K562 (cell line): Measurements from ENCODE around the gene RAMP2. TPM values are rescaled to one million over a fixed set of nuclear protein-coding genes. Genes with fewer than 3 reads are reported as not detected.
A peak's percentile ranks its signal among the peaks of the same experiment; 100 is the strongest.

Experiments
- ARID2 ChIP-seq: fragments of 450-650 bp; IDR thresholded peaks from 2 replicates; pipeline ENCODE4 v1.6.1; 2017; ENCODE audit warnings: antibody characterized with exemption, mild to moderate bottlenecking
- CC2D1A ChIP-seq: fragments of 450-650 bp; IDR thresholded peaks from 2 replicates; pipeline ENCODE4 v1.6.1; 2017; ENCODE audit warnings: mild to moderate bottlenecking
- CSDE1 ChIP-seq, 2 experiments: fragments of 450-650 bp; IDR thresholded peaks; 2 replicates each; pipeline ENCODE4 v1.6.1; 2016; ENCODE audit warnings: mild to moderate bottlenecking in 1 of 2
- MAFF ChIP-seq: IDR thresholded peaks from 2 replicates; pipeline ENCODE4 v1.6.1; 2012; ENCODE audit warnings: low read length, improper control_type of control experiment
- MLLT1 ChIP-seq, 2 experiments: fragments of 450-650 bp; IDR thresholded peaks; 2 replicates each; pipeline ENCODE4 v1.6.1; 2016
- NFATC3 ChIP-seq: fragments of 450-650 bp; IDR thresholded peaks from 2 replicates; pipeline ENCODE4 v1.6.1; 2017; ENCODE audit warnings: mild to moderate bottlenecking
- PYGO2 ChIP-seq: fragments of 450-650 bp; IDR thresholded peaks from 2 replicates; pipeline ENCODE4 v1.6.1; 2016; ENCODE audit warnings: mild to moderate bottlenecking, missing genetic modification characterization, moderate library complexity, missing compliant biosample characterization
- ZFP91 ChIP-seq: sonication (generic); formaldehyde crosslinking; IDR thresholded peaks from 2 replicates; pipeline ENCODE4 v1.8.0; 2022; ENCODE audit warnings: mild to moderate bottlenecking, missing genetic modification reagents
- ZNF146 ChIP-seq: IDR thresholded peaks from one replicate; pipeline ENCODE4 v1.6.1; 2018; ENCODE audit warnings: missing compliant biosample characterization; ENCODE audit not compliant: unreplicated experiment
- ZNF449 ChIP-seq: fragments of 250-450 bp; sonication (Bioruptor Pico); IDR thresholded peaks from 2 replicates; pipeline ENCODE4 v1.8.0; 2022; ENCODE audit warnings: moderate library complexity, mild to moderate bottlenecking, inconsistent platforms
- ZNF518B ChIP-seq: fragments of 250-450 bp; sonication (Bioruptor Pico); IDR thresholded peaks from 2 replicates; pipeline ENCODE4 v1.5.0; 2021; ENCODE audit warnings: mild to moderate bottlenecking, moderate library complexity
- ZNF561 ChIP-seq: fragments of 450-650 bp; formaldehyde crosslinking; conservative IDR thresholded peaks from 2 replicates; pipeline ENCODE4 v1.4.0; 2020; ENCODE audit warnings: mild to moderate bottlenecking, moderate library complexity
- ZNF583 ChIP-seq: fragments of 250-450 bp; sonication (Bioruptor Pico); IDR thresholded peaks from 2 replicates; pipeline ENCODE4 v1.4.0; 2020
- polyA plus RNA-seq, 8 experiments: library from polyadenylated mRNA; depleted of rRNA in 4 of 8; stranded (reverse) in 5 of 8; unstranded in 3 of 8; fragments of >200 nt; fragmentation: Nextera tagmentation in 2 of 8; fragmentation: Illumina TruSeq in 1 of 8; extraction: Ambion mirVana in 2 of 8; extraction: Trizol in 1 of 8; gene quantifications; 2 replicates each; pipeline versions ENCODE4 v1.2.1 to v1.2.3, GENCODE V29; 2011 to 2014; ENCODE audit warnings: inconsistent platforms in 1 of 8, missing spikeins in 1 of 8
- total RNA-seq, 7 experiments: library from RNA; depleted of rRNA in 6 of 7; stranded (reverse); fragments of >200 nt in 6 of 7; fragmentation: Illumina TruSeq in 2 of 7; extraction: Trizol in 2 of 7; gene quantifications; 2 replicates each; pipeline versions ENCODE4 v1.2.1 to v1.2.3, GENCODE V29; 2011 to 2021; ENCODE audit warnings: low replicate concordance in 1 of 7

RAMP2 gene
- total and polyA plus RNA-seq, 9 of the 15 experiments (the other 6 are each of a cell fraction or from before 2014, with no cell fraction given) = not detected

- TF ChIP-seq MLLT1 (IDR thresholded peaks at IDR 0.05) = no peak
- TF ChIP-seq CC2D1A = peak; percentile 60; the same call in 1 of the 2 replicates
- TF ChIP-seq ZNF583 = no peak
- no peak for TF ChIP-seq ZFP91 (CRISPR knock-in tag)
- TF ChIP-seq CSDE1 (IDR thresholded peaks at IDR 0.05) = no peak
- TF ChIP-seq ZNF561 = no peak
- no peak for TF ChIP-seq PYGO2 (tag)
- TF ChIP-seq ZNF518B (CRISPR knock-in tag) = no peak
- no peak for TF ChIP-seq NFATC3
- no peak for TF ChIP-seq ZNF146 (CRISPR knock-in tag)
- TF ChIP-seq ZNF449 (CRISPR knock-in tag) = no peak
- TF ChIP-seq ARID2 = peak; percentile 79; the same call in 1 of the 2 replicates
- no peak for TF ChIP-seq MAFF
Observed at GRCh38 chr17:42720996-42721583, 39.9 kb upstream of the RAMP2 start (continued).
